ENCODE data around the gene STOML2.

GRCh38 chr9:35069020-35069419 lies 33.9 kb downstream of the STOML2 start:
- TF ChIP-seq, protein P1, sequence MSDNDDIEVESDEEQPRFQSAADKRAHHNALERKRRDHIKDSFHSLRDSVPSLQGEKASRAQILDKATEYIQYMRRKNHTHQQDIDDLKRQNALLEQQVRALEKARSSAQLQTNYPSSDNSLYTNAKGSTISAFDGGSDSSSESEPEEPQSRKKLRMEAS (CRISPR knock-in tag; IDR thresholded peaks at IDR 0.05): no peak
- no peak for TF ChIP-seq GABPB2 (CRISPR knock-in tag; conservative IDR thresholded peaks at IDR 0.05)
- no peak for TF ChIP-seq TAF1 (IDR thresholded peaks at IDR 0.05; ENCODE audit: control insufficient read depth, extremely low read depth, insufficient read depth, low read length, severe bottlenecking)
- TF ChIP-seq KDM1A (IDR thresholded peaks at IDR 0.05): no peak
- no peak for TF ChIP-seq CBX3 (IDR thresholded peaks at IDR 0.05; ENCODE audit: borderline replicate concordance in 1 of 2, low read length in 2 of 2)
- no peak for TF ChIP-seq RCOR1 (IDR thresholded peaks at IDR 0.05; ENCODE audit: borderline replicate concordance in 1 of 2, low read depth in 2 of 2, low read length in 2 of 2)
- TF ChIP-seq CBFA2T3 (IDR thresholded peaks at IDR 0.05): no peak
- no peak for TF ChIP-seq POLR2AphosphoS5 (IDR thresholded peaks at IDR 0.05; ENCODE audit: control insufficient read depth, insufficient read depth, low read depth, low read length)
- TF ChIP-seq IFI16 (CRISPR knock-in tag; IDR thresholded peaks at IDR 0.05): no peak
- TF ChIP-seq CHD1 (IDR thresholded peaks at IDR 0.05; ENCODE audit: low read length): no peak
- TF ChIP-seq ZBTB33 (CRISPR knock-in tag; IDR thresholded peaks at IDR 0.05): no peak
